GM12892 (cell line): ENCODE results near the gene MEA1.

Experiments
- DNase-seq: peaks from one replicate; pipeline ENCODE4 v3.0.0; 2011; ENCODE audit not compliant: insufficient read length
- FAIRE-seq: peaks from 2 replicates; lab custom pipeline; 2011; peaks lifted over from hg19 to GRCh38; lab: Jason Lieb, UNC
- POLR2A ChIP-seq: IDR thresholded peaks from 2 replicates; pipeline ENCODE4 v1.6.1; 2011; ENCODE audit warnings: low read depth, low read length, control low read depth
- POLR2AphosphoS5 ChIP-seq: IDR thresholded peaks from 2 replicates; pipeline ENCODE4 v1.6.1; 2011; ENCODE audit warnings: low read depth, low read length, control low read depth
- TAF1 ChIP-seq: IDR thresholded peaks from 2 replicates; pipeline ENCODE4 v1.6.1; 2011; ENCODE audit warnings: low read depth, mild to moderate bottlenecking, control low read depth, low read length, borderline replicate concordance

MEA1 gene

DNA sequence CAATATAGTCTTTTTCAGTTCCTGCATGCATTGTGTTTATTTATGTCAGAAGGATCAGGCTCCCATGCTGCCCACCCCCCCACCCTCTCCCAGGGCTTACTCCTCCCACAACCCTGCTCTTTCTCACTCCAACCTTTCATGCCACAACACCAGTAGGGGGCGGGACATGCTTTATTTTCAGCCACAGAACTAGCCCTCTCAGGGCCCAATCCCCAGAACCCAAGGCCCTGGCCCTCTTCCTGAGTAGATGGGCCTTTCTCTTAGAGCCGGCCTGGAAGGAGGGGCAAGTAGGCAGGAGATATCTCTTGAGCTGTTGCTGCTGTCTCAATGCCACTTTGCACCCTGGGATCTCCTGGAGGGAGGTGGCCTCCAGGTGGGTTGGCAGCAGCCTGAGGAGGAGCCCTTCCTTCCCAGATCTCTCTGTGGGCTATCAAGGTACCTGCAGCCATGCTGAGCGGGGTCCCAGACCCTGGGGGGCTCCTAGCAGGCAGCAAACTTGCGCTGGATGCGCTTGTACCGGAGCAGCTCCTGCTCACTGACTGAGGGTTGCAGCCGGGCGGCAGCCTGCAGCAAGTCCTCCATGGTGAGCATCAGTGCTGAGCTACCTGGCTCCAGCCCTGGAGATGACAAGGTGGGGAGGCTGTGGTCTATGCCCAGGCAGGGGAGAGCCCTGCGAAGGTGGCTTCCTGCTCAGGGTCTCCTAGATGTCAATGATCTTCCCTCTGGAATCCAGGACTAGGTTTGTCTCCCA lies 49.7 kb downstream of the MEA1 start:
- TF ChIP-seq TAF1 (no peak), POLR2A (no peak), POLR2AphosphoS5 (no peak)
- no peak for FAIRE-seq
- no peak for DNase-seq

DNA sequence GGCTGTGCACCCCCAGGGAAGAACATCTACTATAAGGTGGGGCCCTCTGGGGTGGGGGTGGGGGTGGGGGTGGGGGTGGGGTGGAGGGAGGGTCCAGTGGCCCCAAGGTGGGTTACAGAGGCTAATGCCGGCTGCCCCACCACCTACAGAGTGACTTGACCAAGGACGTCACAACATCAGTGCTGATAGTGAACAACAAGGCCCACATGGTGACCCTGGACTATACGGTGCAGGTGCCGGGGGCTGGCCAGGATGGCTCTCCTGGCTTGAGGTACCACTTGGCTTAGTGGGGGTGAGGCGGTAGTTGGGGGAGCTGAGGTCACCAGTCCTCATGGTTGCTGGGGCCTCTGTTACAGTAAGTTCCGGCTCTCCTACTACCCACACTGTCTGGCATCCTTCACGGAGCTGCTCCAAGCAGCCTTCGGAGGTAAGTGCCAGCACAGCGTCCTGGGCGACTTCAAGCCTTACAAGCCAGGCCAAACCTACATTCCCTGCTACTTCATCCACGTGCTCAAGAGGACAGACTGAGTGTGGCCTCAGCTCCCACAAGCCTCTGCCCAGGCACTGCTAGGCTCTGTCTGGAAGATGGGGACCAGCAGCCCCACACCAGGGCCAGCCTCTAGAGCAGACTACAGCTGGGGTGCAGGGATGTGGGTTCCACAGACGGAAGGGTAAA lies 50.4 kb downstream of the MEA1 start:
- FAIRE-seq: no peak
- TF ChIP-seq POLR2AphosphoS5: no peak
- TF ChIP-seq TAF1: no peak
- TF ChIP-seq POLR2A: no peak
- DNase-seq: no peak

DNA sequence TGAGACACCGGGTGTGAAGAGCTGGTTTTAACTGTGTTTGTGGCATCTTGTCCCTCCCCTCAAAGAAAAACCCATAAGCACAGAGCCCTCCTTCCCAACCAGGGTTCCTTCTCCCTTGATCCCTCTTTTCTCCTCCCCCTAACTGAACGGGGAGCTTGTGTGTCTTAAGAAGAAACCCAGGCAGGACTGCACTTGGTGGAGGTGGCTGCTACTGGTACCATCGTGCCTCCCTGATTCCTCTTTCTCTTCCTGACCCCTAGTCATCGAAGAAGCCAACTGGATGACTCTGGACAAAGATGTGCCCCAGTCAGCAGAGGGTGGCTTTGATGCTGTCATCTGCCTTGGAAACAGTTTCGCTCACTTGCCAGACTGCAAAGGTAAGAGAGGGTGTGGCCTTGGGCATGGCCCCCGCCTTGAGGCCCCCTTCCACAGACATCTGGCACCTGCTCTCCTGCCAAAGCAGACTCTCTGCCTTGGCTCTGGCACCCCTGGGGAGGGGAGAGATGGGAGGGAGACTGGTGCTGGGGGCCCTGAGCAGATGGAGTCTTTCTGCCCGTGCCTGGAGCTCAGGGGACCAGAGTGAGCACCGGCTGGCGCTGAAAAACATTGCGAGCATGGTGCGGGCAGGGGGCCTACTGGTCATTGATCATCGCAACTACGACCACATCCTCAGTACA lies 51.1 kb downstream of the MEA1 start:
- no peak for DNase-seq
- FAIRE-seq: no peak
- TF ChIP-seq POLR2AphosphoS5 (no peak), POLR2A (no peak), TAF1 (no peak)

DNA sequence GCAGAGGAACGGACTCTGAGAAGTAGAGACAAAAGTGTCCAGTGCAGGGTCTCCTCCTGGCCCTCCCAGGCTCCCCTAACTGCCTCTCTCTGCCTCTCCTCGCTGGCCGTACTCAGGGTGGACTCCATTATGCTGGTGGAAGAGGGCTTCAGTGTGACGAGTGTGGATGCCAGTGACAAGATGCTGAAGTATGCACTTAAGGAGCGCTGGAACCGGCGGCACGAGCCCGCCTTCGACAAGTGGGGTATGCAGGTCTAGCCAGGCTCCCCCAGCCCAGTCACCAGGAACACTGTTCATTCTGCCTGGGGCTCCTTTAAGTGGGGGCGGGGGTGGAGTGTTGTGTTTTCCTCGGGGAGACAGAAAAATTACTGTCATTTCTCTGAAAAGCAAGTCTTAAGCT lies 51.6 kb downstream of the MEA1 start:
- DNase-seq (no peak), FAIRE-seq (no peak)
- no peak for TF ChIP-seq TAF1
- no peak for TF ChIP-seq POLR2AphosphoS5
- no peak for TF ChIP-seq POLR2A
